Measurements from ENCODE around the gene STK39. TPM values are rescaled to one million over a fixed set of nuclear protein-coding genes. Genes with fewer than 3 reads are reported as not detected.

The STK39 gene
- total RNA-seq, 1 donor from 2014 or later, result 0.50 TPM

- ATAC-seq, result no peak
- DNase-seq (ENCODE audit: low spot score), result no peak
Measured at GRCh38 chr2:168024459-168024858, 222.9 kb downstream of the STK39 start.

- no peak for ATAC-seq
- DNase-seq (ENCODE audit: low spot score), result no peak
Measured at GRCh38 chr2:168021800-168022587, 225.4 kb downstream of the STK39 start.

- ATAC-seq (no peak), DNase-seq (ENCODE audit: low spot score) (no peak)
Measured at GRCh38 chr2:168015274-168015953, 232.0 kb downstream of the STK39 start.

GRCh38 chr2:168009900-168010299 lies 237.5 kb downstream of the STK39 start:
- ATAC-seq (no peak), DNase-seq (ENCODE audit: low spot score) (no peak)

- no peak for DNase-seq (ENCODE audit: low spot score)
- ATAC-seq, result no peak
Measured at GRCh38 chr2:168008646-168009195, 238.7 kb downstream of the STK39 start.

GRCh38 chr2:168006498-168006897 lies 240.9 kb downstream of the STK39 start:
- ATAC-seq (no peak), DNase-seq (ENCODE audit: low spot score) (no peak)

- DNase-seq (ENCODE audit: low spot score), result no peak
- no peak for ATAC-seq
Measured at GRCh38 chr2:168005586-168005985, 241.8 kb downstream of the STK39 start.

- DNase-seq (ENCODE audit: low spot score) (no peak), ATAC-seq (no peak)
Measured at GRCh38 chr2:168003876-168004275, 243.5 kb downstream of the STK39 start.

- no peak for DNase-seq (ENCODE audit: low spot score)
- no peak for ATAC-seq
Measured at GRCh38 chr2:168002021-168002553, 245.3 kb downstream of the STK39 start.

- DNase-seq (ENCODE audit: low spot score), result no peak
- no peak for ATAC-seq
Measured at GRCh38 chr2:167992278-167992677, 255.1 kb downstream of the STK39 start.

- ATAC-seq, result no peak
- DNase-seq (ENCODE audit: low spot score), result no peak
Measured at GRCh38 chr2:167990062-167990461, 257.3 kb downstream of the STK39 start.

- DNase-seq (ENCODE audit: low spot score) (no peak), ATAC-seq (no peak)
Measured at GRCh38 chr2:167988296-167988695, 259.1 kb downstream of the STK39 start.

GRCh38 chr2:167987558-167987957 lies 259.8 kb downstream of the STK39 start:
- DNase-seq (ENCODE audit: low spot score), result no peak
- ATAC-seq, result no peak

- DNase-seq (ENCODE audit: low spot score), result no peak
- no peak for ATAC-seq
Measured at GRCh38 chr2:167987026-167987425, 260.4 kb downstream of the STK39 start.

GRCh38 chr2:167986223-167986622 lies 261.2 kb downstream of the STK39 start:
- DNase-seq (ENCODE audit: low spot score) (no peak), ATAC-seq (no peak)

- DNase-seq (ENCODE audit: low spot score) (no peak), ATAC-seq (no peak)
Measured at GRCh38 chr2:167981945-167982344, 265.4 kb downstream of the STK39 start.

- ATAC-seq (no peak), DNase-seq (ENCODE audit: low spot score) (no peak)
Measured at GRCh38 chr2:167980439-167980838, 267.0 kb downstream of the STK39 start.

GRCh38 chr2:167972746-167973145 lies 274.6 kb downstream of the STK39 start:
- ATAC-seq, result no peak

GRCh38 chr2:167972020-167972419 lies 275.4 kb downstream of the STK39 start:
- ATAC-seq, result no peak
- no peak for DNase-seq (ENCODE audit: low spot score)

More at GRCh38 chr2:167972746-167973145, 274.6 kb downstream of the STK39 start:
- DNase-seq (ENCODE audit: low spot score), result no peak

GRCh38 chr2:167966937-167967913 lies 280.2 kb downstream of the STK39 start:
- ATAC-seq, result no peak
- DNase-seq (ENCODE audit: low spot score), result no peak
